Small intestine (tissue), 7 donors: ENCODE measurements around the gene PDE10A. TPM values are rescaled to one million over a fixed set of nuclear protein-coding genes. Genes with fewer than 3 reads are reported as not detected.
A peak's percentile ranks its signal among the peaks of the same experiment; 100 is the strongest.

Experiments
- DNase-seq, 2 donors: peaks; one replicate each; pipeline versions ENCODE4 v3.0.0 to v3.0.0-alpha.2; 2013
- FAIRE-seq: peaks from 2 replicates; lab custom pipeline; 2012; peaks lifted over from hg19 to GRCh38; lab: Jason Lieb, UNC
- H3K27ac ChIP-seq, 3 donors: one replicate each; pipeline ENCODE4 v1.5.1; 2013; ENCODE audit warnings: low read length in 2 of 3, mild to moderate bottlenecking in 2 of 3, control low read depth in 1 of 3, inconsistent platforms in 1 of 3, low read depth in 1 of 3, moderate library complexity in 1 of 3
- H3K27me3 ChIP-seq, 3 donors: one replicate each; pipeline ENCODE4 v1.6.1; 2013; ENCODE audit warnings: low read length in 3 of 3, inconsistent platforms in 1 of 3; ENCODE audit not compliant: control insufficient read depth in 3 of 3, insufficient read depth in 3 of 3
- H3K36me3 ChIP-seq, 3 donors: one replicate each; pipeline ENCODE4 v1.6.1; 2013; ENCODE audit warnings: low read length in 3 of 3, inconsistent platforms in 1 of 3, low read depth in 1 of 3, mild to moderate bottlenecking in 1 of 3, moderate library complexity in 1 of 3; ENCODE audit not compliant: control insufficient read depth in 3 of 3, insufficient read depth in 2 of 3
- H3K4me1 ChIP-seq, 3 donors: one replicate each; pipeline ENCODE4 v1.6.1; 2013; ENCODE audit warnings: low read length in 2 of 3, inconsistent platforms in 1 of 3, low read depth in 1 of 3, mild to moderate bottlenecking in 1 of 3, moderate library complexity in 1 of 3; ENCODE audit not compliant: control insufficient read depth in 3 of 3, insufficient read depth in 2 of 3
- H3K4me3 ChIP-seq, 3 donors: one replicate each; pipeline ENCODE4 v1.5.1; 2013; ENCODE audit warnings: low read length in 3 of 3, control low read depth in 1 of 3, inconsistent platforms in 1 of 3, low read depth in 1 of 3, mild to moderate bottlenecking in 1 of 3, moderate library complexity in 1 of 3
- H3K9me3 ChIP-seq, 2 donors: one replicate each; pipeline ENCODE4 v1.6.1; 2013; ENCODE audit warnings: low read depth in 1 of 2, low read length in 1 of 2; ENCODE audit not compliant: control insufficient read depth in 2 of 2, insufficient read depth in 1 of 2
- WGBS, 3 donors: extraction: QIAGEN DNeasy Blood & Tissue Kit; methylation state at CpG; one replicate each; pipeline ENCODE4 v1.1.7; 2013; 5-methylcytosine and 5-hydroxymethylcytosine counted together
- polyA plus RNA-seq, 4 donors: library from polyadenylated mRNA; stranded (reverse) in 3 of 4; unstranded in 1 of 4; fragments of 200-250 nt in 3 of 4; fragments of 120-200 nt in 1 of 4; gene quantifications; one replicate each; pipeline versions ENCODE4 v1.2.1 to v1.2.3, GENCODE V29; 2013
- donor health status: healthy with polysubstance abuse.
- donor health status: control.
- donor health status: control.
- donor health status: Bipolar disorder and iron deficiency.
- donor health status: healthy.

The PDE10A gene
- polyA plus RNA-seq, 4 donors: 0.22 to 2.0 (median 0.90) TPM

DNA sequence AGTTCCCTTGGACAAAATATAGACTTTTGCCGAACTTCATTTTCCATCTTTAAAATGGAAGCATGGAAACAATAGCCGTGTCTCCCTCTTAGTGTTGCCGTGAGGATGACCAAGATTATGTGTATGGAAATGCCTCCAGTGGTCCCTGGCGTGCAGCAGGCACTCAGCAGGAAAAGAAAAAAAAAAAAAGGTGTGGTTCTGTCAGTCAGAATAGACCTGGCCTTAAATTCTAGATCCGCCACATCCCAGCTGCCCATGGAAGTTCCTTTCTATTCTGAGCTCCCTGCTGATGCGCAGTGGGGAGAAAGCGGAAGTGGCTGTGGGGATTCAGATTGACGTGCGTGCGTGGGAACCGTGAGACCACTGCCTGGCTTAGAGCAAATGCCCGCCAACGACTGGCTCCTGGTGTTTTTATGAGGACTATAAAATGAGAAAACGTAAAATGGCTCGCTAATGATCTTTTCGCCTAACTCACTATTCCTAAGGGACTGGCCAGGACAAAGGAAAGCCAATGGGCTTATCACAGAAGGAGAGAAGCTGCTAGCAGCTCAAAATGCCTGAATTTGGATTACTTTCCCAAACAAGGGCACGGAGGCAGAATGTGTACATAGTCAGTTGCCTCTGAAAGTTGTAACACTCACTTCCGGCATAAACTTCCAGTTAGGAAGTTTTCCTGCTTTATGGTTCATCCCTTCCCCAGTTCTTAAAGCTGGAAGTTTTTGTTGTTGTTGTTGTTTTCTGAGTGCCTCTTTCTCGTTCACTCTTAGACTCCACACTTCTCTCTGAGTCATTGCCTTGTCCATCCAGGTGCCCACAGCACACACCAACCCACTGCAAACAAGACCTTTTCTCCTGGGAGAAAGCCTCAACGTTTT is 11.4 kb upstream of the PDE10A start:
- 66 to 69% (median 67%) methylated on average over 20 of the region's 20 CpGs for WGBS, 3 donors
- Histone ChIP-seq H3K27ac (no peak overlapping the region), H3K4me1 (no peaks in the 10 kb centered on the region), H3K9me3 (no peaks in the 10 kb centered on the region), H3K36me3 (no peaks in the 10 kb centered on the region), H3K27me3 (peaks cover 0 to 8% (median 0%) of the 10 kb centered on the region in 3 donors), H3K4me3 (no peak overlapping the region)
- DNase-seq: no peak
- no peak for FAIRE-seq

DNA sequence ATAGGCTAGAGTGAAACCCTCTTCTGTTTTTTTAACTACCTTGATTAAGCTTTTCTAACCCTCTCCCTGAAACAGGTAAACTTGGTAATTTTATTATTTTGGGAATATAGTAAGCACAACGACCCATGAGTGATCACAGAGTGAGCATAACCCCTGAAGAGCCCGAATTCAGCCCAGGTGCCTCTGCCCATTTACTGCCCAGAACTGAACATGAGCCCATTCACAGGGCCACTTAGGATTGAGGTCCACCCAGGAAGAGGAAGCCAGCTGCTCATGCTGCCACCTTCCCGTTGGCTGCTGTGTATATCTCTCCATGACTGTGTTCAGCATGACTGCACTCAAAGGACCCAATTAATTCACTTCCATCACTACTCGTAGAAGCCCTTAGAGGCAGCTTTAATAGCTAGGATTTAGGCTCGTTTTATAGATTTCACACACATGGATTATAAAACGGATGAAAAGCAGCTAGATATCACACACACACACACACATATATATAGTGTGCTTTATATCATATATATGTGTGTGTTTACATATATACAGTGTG is 8.3 kb upstream of the PDE10A start:
- Histone ChIP-seq H3K27ac (no peak overlapping the region), H3K4me3 (no peak overlapping the region), H3K27me3 (peaks cover 0 to 21% (median 3%) of the 10 kb centered on the region in 3 donors), H3K36me3 (no peaks in the 10 kb centered on the region), H3K9me3 (no peaks in the 10 kb centered on the region), H3K4me1 (no peaks in the 10 kb centered on the region)
- FAIRE-seq: no peak
- no peak for DNase-seq
- WGBS, 3 donors: 76 to 79% (median 77%) methylated on average over 6 of the region's 6 CpGs

DNA sequence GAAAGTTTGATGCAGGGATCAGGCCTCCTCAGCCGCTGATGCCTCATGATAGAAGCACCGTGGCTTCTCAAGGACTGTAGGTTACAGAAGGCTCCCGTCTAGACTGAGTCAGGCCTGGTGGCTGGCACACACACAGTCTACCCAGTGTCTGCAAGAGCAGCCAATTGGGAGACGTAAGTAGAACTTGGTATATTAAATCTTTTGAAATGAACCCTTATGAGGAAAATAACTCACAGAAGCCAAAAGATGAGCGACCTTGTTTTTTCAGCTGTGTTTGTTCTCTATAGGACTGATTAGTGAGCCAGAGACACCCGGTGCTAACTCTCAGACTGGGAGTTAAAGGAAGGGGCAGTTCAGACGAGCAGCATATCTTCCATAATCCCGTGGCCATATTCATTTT is 5.9 kb upstream of the PDE10A start:
- Histone ChIP-seq H3K27me3 (peaks cover 5 to 34% (median 8%) of the 10 kb centered on the region in 3 donors), H3K4me1 (no peaks in the 10 kb centered on the region), H3K4me3 (no peak overlapping the region), H3K36me3 (no peaks in the 10 kb centered on the region), H3K9me3 (no peaks in the 10 kb centered on the region), H3K27ac (no peak overlapping the region)
- WGBS, 3 donors: 18 to 57% (median 32%) methylated on average over 8 of the region's 8 CpGs
- FAIRE-seq: no peak
- DNase-seq: no peak

DNA sequence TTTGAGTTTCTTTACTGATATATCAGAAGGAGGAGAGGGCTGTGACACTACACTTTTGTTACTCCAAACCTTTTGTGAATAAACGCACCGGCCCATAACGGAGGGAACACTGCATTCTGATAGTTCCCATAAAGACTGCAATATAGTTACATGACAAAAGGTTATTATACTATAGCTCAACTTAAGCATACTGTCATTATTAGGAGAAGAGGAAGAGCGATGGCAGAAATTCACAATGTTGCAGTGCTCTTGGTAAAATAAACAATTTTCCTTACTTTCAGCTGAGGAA is 2.3 kb upstream of the PDE10A start:
- Histone ChIP-seq H3K9me3 (no peaks in the 10 kb centered on the region), H3K27ac (no peak overlapping the region), H3K4me1 (peaks cover 0 to 2% (median 0%) of the 10 kb centered on the region in 3 donors), H3K4me3 (no peak overlapping the region), H3K36me3 (no peaks in the 10 kb centered on the region), H3K27me3 (peaks cover 7 to 53% (median 19%) of the 10 kb centered on the region in 3 donors)
- WGBS, 3 donors: 6 to 14% (median 10%) methylated on average over 4 of the region's 4 CpGs
- no peak for FAIRE-seq
- DNase-seq: no peak

DNA sequence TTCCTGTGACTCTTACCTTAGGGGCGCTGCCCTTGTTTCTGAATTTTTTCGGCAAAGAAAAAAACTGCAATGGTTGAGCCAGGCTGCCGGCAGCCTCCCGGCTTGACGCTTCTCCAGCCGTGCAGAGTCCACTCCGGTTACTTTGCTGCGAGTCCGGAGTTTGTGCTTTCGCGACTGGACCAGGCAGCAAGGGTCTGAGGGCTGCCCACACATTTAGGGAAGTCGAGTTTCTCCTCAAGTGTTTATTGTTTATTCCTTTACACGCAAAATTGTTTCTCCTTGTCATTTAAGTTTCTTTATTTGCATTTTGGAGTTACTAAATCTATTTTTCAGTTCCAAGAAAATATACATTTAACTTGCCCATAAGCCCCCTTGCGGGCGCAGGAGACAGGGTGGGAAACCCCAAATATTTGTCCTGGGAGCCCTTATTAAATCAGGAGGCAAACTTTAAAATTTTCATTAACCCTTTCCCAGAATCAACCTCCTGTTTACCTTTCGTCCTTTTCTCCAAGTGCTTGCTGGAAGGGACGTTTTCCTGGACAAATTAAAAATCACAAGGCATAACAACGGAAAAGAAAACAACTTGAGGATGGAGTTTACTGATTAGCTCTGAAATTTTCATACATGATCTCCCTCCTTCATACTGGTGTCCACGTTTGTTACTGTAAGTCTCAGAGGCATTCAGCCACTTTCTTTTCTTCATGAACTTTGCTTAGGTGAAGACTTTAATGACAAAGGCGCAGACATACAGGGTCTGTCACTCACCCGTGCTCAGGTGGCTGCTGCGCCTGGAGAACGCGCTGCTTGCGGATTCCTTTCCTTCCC is 1.7 kb upstream of the PDE10A start:
- no peak for FAIRE-seq

DNA sequence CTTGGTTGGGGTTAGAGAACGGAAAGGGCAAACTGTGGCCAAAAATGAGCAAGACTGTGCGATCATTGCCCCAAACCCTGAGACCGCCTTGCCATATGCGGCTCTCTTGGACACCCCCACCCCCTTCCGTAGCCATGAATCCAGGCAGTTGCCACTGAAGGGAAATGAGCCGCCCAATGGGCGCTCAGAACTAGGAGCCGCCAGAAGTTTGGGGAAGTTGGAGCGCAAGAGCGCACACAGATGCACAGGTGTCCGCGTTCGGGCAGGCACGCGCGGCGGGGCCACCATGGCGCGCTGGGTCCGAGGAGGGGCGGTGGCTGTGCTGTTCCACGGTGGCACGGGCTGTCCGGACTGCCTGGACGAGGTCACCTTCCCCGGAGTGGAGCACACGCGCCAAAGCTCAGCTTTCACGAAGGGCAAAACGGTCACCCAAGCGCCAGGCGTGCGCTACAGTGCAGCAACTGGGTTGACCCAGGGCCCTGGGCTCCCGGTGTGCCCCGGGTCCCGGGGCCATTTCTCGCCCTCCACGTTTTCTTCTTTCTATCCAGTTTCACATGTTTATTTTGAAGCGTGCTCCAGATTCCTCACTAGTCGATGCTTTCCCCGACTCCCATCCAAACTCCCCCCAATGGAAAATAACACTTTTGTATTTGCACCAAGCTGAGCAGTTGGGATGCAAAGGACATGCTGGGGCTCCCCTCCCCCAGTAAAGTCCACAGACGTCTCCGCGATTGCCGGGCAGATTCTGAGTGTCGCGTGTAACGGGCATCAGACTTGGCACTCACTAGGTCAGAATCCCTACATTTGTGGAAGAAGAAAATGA is 906 bp upstream of the PDE10A start:
- no peak overlapping the region for H3K27ac ChIP-seq
- no peaks in the 10 kb centered on the region for H3K36me3 ChIP-seq
- H3K4me3 ChIP-seq: peak overlapping the region in 1 of 3 donors; percentile 34
- DNase-seq (peak in 1 of 2 donors; percentile 20), FAIRE-seq (no peak)
- 3% methylated on average over 48 of the region's 48 CpGs for WGBS, 3 donors
- peaks cover 0 to 2% (median 0%) of the 10 kb centered on the region in 3 donors for H3K4me1 ChIP-seq
- H3K27me3 ChIP-seq: peaks cover 7 to 59% (median 19%) of the 10 kb centered on the region in 3 donors
- H3K9me3 ChIP-seq: no peaks in the 10 kb centered on the region

More for the DNA sequence above, 1.7 kb upstream of the PDE10A start:
- Histone ChIP-seq H3K36me3 (no peaks in the 10 kb centered on the region), H3K27me3 (peaks cover 7 to 58% (median 19%) of the 10 kb centered on the region in 3 donors), H3K9me3 (no peaks in the 10 kb centered on the region), H3K4me3 (no peak overlapping the region), H3K4me1 (peaks cover 0 to 2% (median 0%) of the 10 kb centered on the region in 3 donors), H3K27ac (no peak overlapping the region)
- no peak for DNase-seq
- WGBS, 3 donors: 5 to 10% (median 7%) methylated on average over 25 of the region's 25 CpGs

DNA sequence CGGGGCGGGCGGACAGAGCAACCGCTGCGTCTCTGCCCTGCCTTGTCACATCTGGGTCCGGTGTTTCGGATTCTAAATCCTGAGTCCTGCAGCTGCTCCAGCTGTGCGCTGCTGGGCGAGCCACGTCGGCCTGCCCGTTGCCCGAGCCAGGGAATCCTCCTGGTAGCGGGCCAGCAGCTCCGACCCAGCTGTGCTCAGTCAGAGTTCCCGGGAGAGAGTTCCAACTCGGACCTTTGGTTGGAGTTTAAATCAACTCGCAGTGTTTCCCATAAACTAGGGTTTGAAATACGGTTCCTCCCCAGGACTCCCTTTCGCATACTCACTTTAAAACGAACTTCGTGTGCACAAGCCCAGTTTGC is 315 bp upstream of the PDE10A start:
- Histone ChIP-seq H3K4me3 (peak overlapping the region in 2 of 3 donors; percentile 34 to 51), H3K27ac (no peak overlapping the region), H3K27me3 (peaks cover 7 to 63% (median 16%) of the 10 kb centered on the region in 3 donors), H3K36me3 (no peaks in the 10 kb centered on the region), H3K9me3 (no peaks in the 10 kb centered on the region), H3K4me1 (peaks cover 0 to 2% (median 0%) of the 10 kb centered on the region in 3 donors)
- FAIRE-seq: no peak
- 1% methylated on average over 22 of the region's 22 CpGs for WGBS, 3 donors
- peak in 1 of 2 donors; percentile 35 for DNase-seq
